Neutrophil (primary cell): ENCODE data around the gene BTBD9.

Experiments
- H3K27ac ChIP-seq: fragments of 200-600 bp; sonication (generic); 2 replicates; pipeline ENCODE4 v1.5.1; 2016; ENCODE audit warnings: mild to moderate bottlenecking, moderate library complexity
- H3K27me3 ChIP-seq: fragments of 200-600 bp; sonication (generic); 2 replicates; pipeline ENCODE4 v1.6.0; 2016; ENCODE audit warnings: mild to moderate bottlenecking
- H3K36me3 ChIP-seq: fragments of 200-600 bp; sonication (generic); 2 replicates; pipeline ENCODE4 v1.5.1; 2017
- H3K4me1 ChIP-seq, 2 experiments: fragments of 200-600 bp in 1 of 2; sonication (generic) in 1 of 2; 1 replicate in 1 of 2; 2 replicates in 1 of 2; pipeline versions ENCODE4 v1.5.1 to v1.6.1; 2013 to 2016; ENCODE audit warnings: low read depth in 1 of 2, low read length in 1 of 2, mild to moderate bottlenecking in 1 of 2, moderate library complexity in 1 of 2; ENCODE audit not compliant: control insufficient read depth in 1 of 2, insufficient read depth in 1 of 2
- H3K4me3 ChIP-seq, 2 experiments: fragments of 200-600 bp in 1 of 2; sonication (generic) in 1 of 2; 1 replicate in 1 of 2; 2 replicates in 1 of 2; pipeline ENCODE4 v1.5.1; 2013 to 2016; ENCODE audit warnings: low read depth in 1 of 2, low read length in 1 of 2, mild to moderate bottlenecking in 1 of 2, moderate library complexity in 1 of 2
- H3K9me3 ChIP-seq: fragments of 200-600 bp; sonication (generic); 2 replicates; pipeline ENCODE4 v1.5.1; 2016
- CTCF ChIP-seq: fragments of 200-600 bp; sonication (generic); IDR thresholded peaks from 2 replicates; pipeline ENCODE4 v1.5.1; 2016; ENCODE audit warnings: antibody characterized with exemption

Gene BTBD9

GRCh38 chr6:38345586-38345985, 294.1 kb downstream of the BTBD9 start:
- no peaks in the 10 kb centered on the region for H3K9me3 ChIP-seq
- no peaks in the 10 kb centered on the region for H3K4me1 ChIP-seq
- no peak for TF ChIP-seq CTCF
- no peaks in the 10 kb centered on the region for H3K36me3 ChIP-seq
- no peak overlapping the region for H3K27ac ChIP-seq
- no peaks in the 10 kb centered on the region for H3K27me3 ChIP-seq
- no peak overlapping the region for H3K4me3 ChIP-seq

DNA sequence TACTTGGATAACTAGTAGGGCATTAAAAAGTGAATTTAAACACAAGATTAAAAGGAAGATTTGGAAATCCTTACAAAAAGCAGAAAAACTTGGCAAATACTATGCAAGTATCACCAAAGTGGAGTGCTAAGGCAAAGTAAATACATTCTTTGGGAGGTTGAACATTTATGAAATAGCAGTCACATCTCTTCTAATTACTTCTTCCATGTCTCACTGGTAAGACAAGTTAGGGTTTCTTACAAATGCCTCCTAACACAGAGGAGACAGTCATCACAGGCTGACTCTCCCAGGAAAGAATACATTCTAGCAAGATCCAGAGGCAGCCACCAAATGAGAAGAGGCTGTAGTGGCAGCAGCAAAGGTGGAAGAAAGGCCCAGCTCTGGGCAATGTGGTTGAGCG, 298.2 kb downstream of the BTBD9 start:
- Histone ChIP-seq H3K27me3 (no peaks in the 10 kb centered on the region), H3K4me3 (no peak overlapping the region), H3K27ac (no peak overlapping the region), H3K36me3 (no peaks in the 10 kb centered on the region), H3K9me3 (no peaks in the 10 kb centered on the region), H3K4me1 (no peaks in the 10 kb centered on the region)
- no peak for TF ChIP-seq CTCF

DNA sequence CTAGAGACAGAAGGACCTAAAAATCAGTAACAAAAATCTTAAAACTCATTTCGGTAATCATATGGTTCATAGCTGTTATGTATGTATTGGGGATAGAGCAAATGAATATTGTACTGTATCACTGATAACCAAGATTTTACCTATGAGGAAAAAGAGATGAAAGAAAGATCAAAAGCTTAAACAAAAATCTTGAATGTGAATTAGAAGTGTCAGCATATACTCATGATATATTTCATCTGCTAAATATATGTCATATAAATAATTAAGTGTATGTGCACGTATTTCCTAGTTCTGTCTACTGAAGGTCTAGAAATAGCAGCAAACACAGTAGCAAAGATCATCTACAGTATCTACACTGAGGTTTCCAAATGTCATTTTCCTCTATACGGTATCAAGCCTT, 299.8 kb downstream of the BTBD9 start:
- H3K9me3 ChIP-seq = no peaks in the 10 kb centered on the region
- H3K4me1 ChIP-seq = no peaks in the 10 kb centered on the region
- H3K27me3 ChIP-seq = no peaks in the 10 kb centered on the region
- no peak for TF ChIP-seq CTCF
- no peaks in the 10 kb centered on the region for H3K36me3 ChIP-seq
- no peak overlapping the region for H3K4me3 ChIP-seq
- no peak overlapping the region for H3K27ac ChIP-seq

- no peaks in the 10 kb centered on the region for H3K27me3 ChIP-seq
- H3K27ac ChIP-seq = no peak overlapping the region
- H3K4me1 ChIP-seq = no peaks in the 10 kb centered on the region
- H3K4me3 ChIP-seq = no peak overlapping the region
- no peak for TF ChIP-seq CTCF
- H3K36me3 ChIP-seq = no peaks in the 10 kb centered on the region
- no peaks in the 10 kb centered on the region for H3K9me3 ChIP-seq
Observed at GRCh38 chr6:38337819-38338465, 301.8 kb downstream of the BTBD9 start.

DNA sequence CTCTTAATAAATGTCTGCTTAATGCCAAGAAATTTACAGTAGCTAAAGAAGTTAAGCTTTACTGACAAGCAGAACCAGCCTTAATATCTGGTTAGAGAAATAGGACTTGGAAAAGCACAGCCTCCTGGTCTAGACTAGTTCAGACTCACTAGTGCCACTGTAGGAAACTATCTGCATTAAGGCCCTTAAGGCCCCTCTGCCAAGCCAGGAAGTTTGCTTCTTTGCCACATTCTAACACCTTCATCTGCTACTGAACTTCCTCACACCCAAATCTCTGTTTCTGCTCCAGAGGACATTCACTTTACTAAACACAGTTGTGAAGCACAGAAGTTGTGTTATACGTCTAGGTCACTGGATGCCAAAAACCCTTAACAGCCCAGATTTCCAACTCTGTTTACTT, 302.8 kb downstream of the BTBD9 start:
- Histone ChIP-seq H3K36me3 (no peaks in the 10 kb centered on the region), H3K4me3 (no peak overlapping the region), H3K27me3 (no peaks in the 10 kb centered on the region), H3K27ac (no peak overlapping the region), H3K4me1 (no peaks in the 10 kb centered on the region), H3K9me3 (no peaks in the 10 kb centered on the region)
- no peak for TF ChIP-seq CTCF

- H3K4me3 ChIP-seq = no peak overlapping the region
- H3K27me3 ChIP-seq = no peaks in the 10 kb centered on the region
- TF ChIP-seq CTCF = no peak
- H3K36me3 ChIP-seq = no peaks in the 10 kb centered on the region
- H3K4me1 ChIP-seq = no peaks in the 10 kb centered on the region
- H3K27ac ChIP-seq = no peak overlapping the region
- H3K9me3 ChIP-seq = no peaks in the 10 kb centered on the region
Observed at GRCh38 chr6:38326837-38327236, 312.9 kb downstream of the BTBD9 start.
